CD4-positive, alpha-beta T cell treated with Interleukin-2 at 100 ng/mL for 4 hours (primary cell): ENCODE measurements around the gene RPP21.
"Not testable (repeated sequence)": the region's sequence is repeated elsewhere in the genome, so short reads cannot be mapped to it uniquely, and the experiment has no call there.

Experiments
- DNase-seq: peaks from one replicate; pipeline ENCODE4 v3.0.0-alpha.2; 2020; ENCODE audit warnings: low spot score

The RPP21 gene

DNA sequence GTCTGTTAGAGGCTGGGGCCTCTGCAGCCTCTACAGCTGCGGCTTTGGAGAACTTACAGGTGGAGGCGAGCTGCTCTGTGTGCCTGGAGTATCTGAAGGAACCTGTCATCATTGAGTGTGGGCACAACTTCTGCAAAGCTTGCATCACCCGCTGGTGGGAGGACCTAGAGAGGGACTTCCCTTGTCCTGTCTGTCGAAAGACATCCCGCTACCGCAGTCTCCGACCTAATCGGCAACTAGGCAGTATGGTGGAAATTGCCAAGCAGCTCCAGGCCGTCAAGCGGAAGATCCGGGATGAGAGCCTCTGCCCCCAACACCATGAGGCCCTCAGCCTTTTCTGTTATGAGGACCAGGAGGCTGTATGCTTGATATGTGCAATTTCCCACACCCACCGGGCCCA is 15.6 kb upstream of the RPP21 start:
- no peak for DNase-seq

DNA sequence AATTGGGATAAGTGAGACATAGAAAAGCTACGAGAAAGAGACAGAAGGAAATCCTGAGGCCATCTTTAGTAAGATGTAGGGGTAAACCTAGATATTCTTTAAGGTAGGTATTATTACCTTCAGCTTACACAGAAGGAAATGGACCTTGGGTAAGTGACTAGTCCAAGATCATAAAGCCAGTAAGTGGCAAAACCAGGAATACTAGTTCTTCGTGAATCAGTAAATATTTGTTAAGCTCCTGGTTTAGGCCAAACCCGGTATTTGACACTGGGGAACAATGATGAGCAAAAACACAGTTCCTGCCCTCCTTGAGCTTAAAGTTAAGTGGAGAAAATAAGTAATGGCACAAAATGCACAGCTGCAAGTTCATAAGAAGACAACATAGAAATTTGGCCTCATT is 13.0 kb upstream of the RPP21 start:
- no peak for DNase-seq

DNA sequence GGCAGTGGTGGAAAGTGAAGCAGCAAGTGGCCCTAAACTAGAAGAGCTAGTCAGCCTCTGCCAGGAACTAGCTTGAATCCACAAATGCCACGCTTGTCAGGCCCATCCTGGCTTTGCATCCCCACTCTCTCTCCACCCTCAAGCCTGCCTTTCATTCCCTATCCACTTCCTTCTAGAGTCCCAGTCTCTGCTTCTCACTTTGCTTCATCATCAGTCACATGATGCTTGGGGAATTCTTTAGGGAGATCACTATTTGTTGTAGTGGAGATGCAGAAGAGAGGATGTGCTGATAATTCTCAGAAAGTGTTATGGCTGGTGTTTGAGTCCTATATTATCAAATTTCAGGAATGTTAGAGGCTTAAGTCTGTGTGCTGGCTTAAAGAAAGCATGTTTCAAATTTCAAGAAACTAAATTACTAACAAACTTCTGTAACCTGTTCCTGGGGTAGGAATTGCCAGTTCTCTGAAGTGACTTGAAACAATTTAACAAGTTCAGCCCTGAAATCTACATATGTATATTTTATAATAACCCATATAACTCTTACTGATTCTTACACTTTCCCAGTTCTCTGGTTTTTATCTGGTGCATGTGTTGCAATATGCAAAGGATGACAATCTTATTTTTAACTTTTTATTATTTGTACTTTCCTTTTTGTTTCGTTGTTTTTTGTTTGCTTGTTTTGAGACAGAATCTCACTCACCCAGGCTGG is 10.7 kb upstream of the RPP21 start:
- DNase-seq: no peak

DNA sequence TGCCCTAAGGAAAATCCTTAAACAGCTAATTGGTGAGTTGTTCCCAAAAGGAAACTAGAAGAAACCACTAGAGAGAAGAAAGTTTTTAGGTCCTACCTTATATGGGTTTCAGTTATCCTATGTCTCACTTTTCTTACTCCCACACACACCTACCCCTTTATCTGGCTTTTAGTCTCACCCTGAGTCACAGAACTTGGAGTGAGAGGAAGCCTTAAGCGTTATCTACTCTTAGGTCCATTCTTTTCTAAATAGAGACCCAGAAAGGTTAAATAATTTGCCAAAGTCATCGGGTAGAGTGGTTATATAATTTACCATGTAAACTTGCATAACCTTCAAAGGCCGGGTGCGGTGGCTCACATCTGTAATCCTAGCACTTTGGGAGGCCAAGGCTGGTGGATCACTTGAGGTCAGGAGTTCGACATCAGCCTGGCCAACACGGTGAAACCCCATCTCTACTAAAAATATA is 4.3 kb upstream of the RPP21 start:
- no peak for DNase-seq

DNA sequence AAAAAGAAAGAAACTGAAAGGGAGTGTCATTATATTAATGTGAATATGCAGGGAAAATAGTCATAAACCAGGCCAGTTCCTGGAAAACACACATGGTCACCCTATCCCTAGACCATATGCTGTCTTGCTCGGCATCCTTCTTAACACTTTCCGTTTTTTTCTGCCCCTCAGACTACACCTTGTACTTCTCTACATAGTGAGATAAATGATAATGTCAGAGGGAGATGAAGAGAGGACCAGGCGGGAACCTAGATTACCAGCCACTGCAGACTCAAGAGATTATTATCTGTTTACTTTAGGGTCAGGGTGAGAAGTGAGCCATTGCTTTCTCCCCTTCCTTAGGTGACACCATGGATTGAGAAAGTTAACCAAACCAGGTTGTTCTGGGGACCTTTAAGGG is 3.7 kb upstream of the RPP21 start:
- DNase-seq: no peak

DNA sequence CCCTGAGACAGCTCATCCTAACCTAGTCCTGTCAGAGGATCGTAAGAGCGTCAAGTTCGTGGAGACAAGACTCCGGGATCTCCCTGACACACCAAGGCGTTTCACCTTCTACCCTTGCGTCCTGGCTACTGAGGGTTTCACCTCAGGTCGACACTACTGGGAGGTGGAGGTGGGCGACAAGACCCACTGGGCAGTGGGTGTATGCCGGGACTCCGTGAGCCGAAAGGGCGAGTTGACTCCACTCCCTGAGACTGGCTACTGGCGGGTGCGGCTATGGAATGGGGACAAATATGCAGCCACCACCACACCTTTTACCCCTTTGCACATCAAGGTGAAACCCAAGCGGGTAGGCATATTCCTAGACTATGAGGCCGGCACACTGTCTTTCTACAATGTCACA is 3.2 kb upstream of the RPP21 start:
- no peak for DNase-seq

DNA sequence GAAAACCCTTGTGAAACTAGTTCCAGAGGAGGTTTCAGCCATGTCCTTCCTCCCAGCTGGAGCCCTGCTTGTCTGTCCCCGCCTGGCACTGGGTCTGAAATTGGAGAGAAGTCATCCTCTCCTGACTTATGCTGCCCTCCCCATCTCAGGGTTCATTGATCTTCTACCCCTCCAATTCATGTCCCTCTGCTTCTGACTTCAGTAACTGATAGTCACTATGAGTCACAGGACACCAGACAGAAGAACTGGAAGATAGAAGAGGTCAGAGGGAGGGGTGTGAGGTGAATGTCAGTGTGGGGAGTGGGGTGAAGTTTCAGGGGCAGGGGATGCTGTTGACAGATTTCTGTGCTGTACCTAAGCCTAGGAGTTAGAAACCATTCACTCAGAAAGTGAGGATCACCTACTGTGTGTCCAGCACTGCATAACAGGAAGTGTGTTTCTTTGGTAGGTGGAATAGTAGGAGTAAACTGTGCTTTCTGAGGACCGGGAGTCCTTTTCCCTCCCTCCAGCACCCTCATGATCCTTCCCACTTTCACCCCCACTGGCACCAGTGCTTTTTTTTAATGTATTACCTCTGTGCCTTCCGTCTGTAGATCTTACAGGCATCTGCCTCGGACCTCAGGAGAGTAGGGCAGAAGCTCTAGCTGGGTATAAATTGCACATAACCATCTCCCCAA is 627 bp upstream of the RPP21 start:
- DNase-seq: no peak

DNA sequence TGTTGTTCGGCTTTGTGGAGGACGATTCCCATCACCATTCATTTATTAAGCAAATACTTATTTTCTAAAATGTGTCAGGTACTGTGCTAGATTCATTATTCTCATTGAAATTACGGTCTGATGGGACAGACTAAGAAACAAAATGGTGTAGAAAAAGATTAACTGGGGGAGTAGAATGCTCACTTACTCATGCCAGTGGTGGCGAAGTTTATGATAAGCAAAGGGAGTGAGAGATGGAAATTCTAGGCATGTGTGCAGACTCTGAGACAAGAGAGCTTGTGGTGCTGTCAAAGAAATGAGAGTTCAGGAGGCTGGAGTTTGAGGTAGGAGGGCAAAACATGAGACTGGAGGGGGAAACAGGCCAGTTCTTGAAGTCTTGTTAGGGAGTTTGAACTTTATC is 896 bp downstream of the RPP21 start:
- no peak for DNase-seq

DNA sequence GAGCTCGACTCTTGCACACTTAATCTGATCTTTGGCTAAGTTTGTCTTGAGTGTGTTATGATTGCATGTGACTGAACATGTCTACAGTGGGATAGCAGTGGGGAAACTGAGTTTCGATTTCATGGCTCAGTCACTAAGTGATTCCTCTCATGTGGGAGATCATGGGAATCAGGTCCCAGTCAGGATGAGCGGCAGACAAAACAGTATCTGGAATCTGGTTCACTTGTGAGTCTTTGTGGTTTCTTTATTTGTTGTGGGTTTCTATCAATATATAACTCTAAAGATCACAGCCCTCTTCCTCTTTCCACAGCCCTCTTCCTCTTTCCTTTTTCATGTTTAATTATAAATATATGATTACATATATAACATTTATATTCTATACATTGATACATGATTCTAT is 4.0 kb downstream of the RPP21 start:
- no peak for DNase-seq

DNA sequence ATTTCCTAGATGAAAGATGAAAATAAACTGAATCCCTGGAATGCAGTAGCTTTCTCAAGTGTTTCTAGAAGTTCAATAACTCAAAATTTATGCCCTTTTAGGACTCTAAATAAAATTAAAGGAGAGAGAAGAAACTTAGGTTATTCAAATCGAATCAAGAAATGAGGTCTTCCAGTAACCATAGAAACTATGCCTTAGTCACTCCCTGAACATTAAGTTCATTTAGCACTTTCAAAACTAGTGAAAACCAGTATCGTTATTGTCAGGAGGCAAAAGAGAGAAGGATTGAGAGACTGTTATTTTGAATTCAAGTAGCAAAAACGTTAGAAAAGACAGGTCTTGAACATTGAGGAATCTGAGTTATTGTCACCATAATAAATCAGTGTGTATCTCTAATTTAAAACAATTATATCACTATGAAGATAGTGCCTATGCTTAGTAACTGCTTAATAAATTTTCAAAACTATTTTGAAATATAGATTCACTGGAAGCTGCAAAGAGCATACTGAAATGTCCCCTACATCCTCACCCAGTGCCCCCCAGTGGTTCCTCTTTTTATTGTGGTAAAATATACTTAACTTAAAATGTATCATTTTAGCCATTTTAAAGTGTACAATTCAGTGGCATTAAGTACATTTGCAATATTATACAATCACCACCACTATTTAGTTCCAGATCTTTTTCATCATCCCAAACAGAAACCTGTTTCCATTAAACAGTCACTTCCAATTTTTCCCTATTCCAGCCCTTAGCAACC is 4.6 kb downstream of the RPP21 start:
- DNase-seq: no peak

DNA sequence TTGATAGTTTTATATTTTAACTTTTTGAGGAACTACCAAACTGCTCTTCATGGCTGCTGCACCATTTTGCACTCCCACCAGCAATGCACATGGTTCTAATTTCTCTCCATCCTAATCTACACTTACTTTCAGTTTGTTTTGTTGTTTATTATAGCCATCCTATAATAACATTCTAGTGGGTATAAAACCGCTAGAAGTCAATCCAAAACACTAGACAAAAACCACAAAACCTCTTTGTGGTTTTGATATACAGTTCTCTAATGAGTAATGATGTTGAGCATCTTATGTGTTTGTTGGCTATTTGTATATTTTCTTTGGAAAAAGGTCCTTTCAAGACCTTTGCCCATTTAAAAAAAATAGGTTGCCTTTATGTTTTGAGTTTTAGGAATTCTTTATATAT is 5.6 kb downstream of the RPP21 start:
- DNase-seq: no peak

DNA sequence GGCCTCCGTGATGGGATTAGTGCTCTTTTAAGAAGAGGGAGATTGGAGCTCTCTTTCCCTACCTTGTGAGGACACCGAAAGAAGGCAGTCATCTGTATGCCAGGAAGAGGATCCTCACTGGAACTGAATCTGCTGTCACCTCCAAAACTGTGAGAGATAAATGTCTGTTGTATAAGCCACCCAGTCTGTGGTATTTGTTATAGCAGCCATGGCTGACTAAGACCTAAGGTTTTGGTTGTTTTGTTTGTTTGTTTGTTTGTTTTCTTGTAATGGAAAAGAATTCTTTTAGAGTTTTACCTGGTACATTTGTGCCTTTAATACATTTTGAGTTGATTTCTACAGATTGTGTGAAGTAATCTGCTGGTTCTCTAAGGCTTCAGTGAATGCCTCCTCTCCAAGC is 7.6 kb downstream of the RPP21 start:
- DNase-seq: no peak

DNA sequence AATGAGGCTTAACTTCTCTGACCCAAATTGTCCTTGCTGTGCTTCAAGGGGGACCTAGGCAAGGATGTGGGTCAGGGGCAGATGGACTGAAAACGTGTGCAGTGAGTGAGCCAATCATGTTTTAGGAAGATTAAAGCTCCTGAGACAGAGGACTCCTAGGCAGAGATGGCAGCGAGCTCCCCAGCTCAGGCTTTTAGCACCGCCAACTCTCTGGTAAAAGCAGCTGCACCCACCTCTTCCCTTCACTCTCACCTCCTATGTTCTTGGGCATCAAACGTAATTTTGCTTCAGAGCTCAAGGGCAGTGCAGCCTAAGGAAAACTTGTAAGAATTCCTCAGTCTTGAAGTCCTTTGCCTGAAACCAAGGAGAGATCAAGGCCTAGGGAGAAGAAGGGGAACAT is 10.3 kb downstream of the RPP21 start:
- DNase-seq: no peak

DNA sequence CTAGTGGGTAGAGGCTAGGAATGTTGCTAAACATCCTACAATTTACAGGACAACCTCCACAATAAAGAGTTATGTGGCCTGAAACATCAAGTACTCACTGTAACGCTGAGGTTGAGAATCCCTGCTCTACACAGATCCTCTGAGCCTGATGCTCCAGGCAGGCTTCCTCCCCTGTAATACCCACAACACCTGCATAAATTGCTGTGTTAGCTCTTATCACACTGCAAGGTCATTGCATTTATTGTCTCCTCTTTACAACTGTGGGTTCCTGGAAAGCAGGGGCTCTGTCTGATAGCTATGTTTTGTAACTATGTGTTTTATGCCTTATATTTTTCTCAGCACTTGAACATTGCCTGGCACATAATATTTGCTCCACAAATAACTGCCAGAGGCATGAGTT is 11.6 kb downstream of the RPP21 start:
- no peak for DNase-seq

DNA sequence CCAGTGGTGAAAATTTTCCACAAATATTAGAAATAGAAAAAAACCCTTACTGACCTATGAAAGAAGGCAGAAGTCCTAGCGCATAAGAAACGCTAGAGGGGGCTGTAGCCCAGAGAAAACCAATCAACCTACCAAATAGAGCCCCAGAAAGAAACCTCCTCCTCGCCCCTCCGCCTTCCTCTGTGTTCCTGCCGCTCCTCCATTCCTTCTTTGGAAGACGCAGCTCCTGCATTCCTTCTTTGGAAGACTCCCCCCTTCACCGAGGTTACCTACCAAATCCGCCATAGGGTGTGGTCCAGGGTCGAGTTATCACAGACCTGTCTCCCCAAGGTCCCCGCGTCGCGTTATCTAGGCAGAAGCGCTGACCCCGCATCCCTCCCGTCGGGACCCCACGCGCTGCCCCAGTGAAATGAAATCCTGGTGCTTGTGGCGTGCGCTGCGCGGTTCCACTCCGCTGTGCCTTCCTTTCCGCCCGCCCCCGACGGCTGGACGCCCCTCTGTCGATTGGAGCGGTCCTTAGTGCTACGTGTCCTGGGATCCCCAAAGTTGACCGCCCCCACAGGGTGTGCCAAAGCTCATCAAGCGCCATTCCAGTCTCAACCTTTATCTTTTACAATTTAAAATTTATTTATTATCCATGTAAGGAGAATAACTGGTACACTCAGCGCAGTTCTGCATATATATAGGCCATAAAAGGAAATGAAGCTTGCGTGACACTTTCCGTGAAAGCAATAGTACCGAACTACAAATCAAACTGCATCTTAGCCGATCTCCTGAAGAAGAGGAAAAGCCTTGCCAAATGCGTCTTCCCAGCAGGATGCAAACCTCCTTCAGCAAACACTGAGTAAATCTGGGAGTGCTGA is 13.0 kb downstream of the RPP21 start:
- peak; percentile 67 for DNase-seq

DNA sequence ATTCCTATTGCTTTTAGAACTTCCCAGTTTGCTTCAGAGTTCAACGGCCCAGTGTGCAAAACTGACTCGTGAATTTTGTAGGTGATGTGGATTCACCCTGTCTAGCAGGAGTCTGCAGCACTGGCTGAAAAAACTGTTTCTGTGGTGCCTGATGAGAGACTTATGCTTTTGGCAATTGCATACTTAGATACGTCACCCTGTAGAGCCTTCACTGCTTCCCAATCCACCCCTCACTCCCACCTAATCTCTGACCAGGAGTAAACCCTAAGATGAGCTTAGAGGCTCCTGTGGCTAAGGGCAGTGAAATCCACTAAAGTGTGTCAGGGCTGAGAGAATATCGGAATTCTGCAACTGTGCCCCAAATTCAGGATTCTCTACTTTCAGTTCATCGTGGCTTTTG is 14.3 kb downstream of the RPP21 start:
- no peak for DNase-seq

DNA sequence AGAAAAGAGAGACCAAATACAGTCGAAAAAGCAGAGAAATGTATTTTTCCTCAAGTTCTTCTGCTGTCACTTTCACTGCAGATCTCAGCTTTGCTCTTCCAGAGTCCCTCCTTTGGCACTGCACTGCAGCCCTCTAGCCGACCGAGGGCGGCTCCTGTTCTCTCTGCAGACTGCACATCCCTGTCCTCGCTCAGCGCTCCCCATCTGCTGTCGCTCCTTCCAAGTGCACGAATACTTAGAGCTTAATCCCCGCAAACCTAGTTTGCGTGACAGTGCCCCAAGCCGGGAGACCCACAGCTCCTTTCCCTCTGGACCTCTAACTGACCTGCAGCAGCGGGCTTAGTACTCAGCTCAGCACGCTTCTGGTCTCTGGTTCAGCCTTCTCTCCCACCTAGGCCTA is 15.2 kb downstream of the RPP21 start:
- DNase-seq: no peak

DNA sequence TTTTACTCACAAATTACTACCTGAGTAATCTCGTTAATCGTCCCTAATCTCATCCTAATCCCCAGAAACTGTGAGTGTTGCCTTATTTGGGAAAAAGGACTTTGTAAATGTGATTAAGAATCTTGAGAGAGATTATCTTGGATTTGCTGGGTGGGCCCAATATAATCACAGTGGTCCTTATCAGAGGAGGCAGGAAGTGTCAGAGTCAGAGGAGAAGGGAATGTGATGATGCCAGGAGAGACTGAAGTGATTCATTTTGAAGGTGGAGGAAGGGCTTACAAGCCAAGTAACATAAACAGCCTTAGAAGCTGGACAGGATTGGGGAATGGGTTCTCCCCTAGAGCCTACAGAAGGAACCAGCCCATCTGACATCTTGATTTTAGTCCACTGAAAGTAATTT is 16.7 kb downstream of the RPP21 start:
- no peak for DNase-seq

DNA sequence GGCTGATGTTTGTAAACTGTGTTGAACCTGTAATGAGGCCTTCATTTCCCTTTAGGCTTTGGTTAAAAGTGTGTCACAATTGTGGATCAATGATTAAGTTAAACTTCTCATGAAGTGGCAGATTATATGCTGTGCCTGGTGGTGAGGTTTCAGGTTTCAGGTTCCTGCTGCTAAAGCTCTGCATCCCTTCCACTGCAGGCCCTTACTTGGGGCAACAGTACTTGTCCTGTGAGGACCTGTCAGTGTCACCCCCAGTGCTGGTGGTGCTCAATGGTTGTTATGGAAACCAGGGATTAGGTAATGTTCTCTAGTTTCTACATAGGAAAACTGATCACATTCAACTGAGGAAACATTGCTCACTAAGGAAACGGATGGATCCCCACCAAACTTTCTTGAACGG is 18.5 kb downstream of the RPP21 start:
- DNase-seq: no peak

DNA sequence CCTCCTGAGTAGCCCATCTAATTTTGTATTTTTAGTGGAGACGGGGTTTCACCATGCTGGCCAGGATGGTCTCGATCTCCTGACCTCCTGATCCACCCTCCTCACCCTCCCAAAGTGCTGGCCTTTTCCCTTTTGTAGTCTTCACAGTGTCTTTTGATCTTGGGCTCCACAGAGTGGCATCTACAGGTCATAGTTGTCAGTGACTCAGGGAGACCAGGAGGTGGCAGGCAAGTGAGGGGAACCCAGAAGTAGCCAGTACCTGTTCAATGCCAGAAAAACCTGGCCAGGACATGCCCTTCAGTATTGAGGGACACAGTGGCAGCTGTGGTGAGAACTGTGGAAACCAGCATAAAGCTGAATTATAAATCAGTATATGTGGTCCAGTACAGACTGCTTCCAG is 19.6 kb downstream of the RPP21 start:
- DNase-seq: no peak

DNA sequence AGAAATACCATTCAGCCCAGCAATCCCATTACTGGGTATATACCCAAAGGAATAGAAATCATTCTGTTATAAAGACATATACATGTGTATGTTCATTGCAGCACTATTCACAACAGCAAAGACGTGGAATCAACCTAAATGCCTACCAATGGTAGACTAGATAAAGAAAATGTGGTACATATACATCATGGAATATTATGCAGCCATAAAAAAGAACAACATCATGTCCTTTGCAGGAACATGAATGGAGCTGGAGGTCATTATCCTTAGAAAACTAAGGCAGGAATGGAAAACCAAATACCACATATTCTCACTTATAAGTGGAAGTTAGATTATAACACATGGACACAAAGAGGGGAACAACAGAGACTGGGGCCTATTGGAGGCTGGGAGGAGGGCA is 24.3 kb downstream of the RPP21 start:
- not testable (repeated sequence) for DNase-seq

DNA sequence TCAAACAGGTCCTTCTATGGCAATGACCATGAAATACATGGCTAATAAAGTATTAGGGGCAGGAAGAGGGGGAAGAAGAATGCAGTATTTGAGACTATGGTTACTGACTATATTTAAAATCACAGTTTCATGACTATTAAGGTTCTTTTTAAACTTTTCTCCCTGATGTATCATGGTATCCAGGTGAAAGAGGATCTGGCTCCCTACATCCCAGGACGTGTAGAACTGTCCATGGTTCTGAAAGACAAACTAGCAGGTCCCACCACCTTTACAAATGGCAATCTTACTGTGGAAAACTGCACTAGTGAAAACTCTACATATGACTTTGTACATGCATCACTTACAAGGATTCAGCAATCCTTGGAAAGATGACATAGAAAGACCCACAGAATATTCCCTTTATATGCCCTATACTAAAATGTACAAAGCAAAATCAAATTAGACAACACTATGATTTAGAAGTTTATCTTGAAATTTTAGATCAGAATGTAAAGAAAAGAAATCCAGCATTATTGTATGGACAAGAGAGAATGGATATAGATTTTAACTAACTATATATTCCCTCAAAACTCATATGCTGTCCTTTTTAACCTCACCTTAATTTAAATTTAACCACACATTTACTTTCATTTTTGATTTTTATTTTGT is 33.5 kb downstream of the RPP21 start:
- no peak for DNase-seq
